Measurements from ENCODE around the gene MRPL16. TPM values are rescaled to one million over a fixed set of nuclear protein-coding genes. Genes with fewer than 3 reads are reported as not detected.
A peak's percentile ranks its signal among the peaks of the same experiment; 100 is the strongest.
"Not testable (repeated sequence)": the region's sequence is repeated elsewhere in the genome, so short reads cannot be mapped to it uniquely, and the experiment has no call there.

MRPL16 gene
- 10 to 100 TPM; 48.5 to 52.3 TPM for total RNA-seq
- long read RNA-seq, transcript MRPL16-201 (4 exons, 1,182 nt): major isoform, 80 of 93 reads
- long read RNA-seq, partial matches to known transcripts: 2 of 93 reads
- long read RNA-seq, other reads (novel, unspliced or antisense): 9 of 93 reads

- intact Hi-C loops (cut with DNase I, micrococcal nuclease): no loop called here
- peak; percentile 91 to 92 for DNase-seq
- peak; percentile 94 for ATAC-seq
Observed at GRCh38 chr11:59810189-59810910, at the start of gene MRPL16. Gene MRPL16, minus strand, starts transcription at chr11:59810778. Its CDS starts 120 bp downstream, at chr11:59810658.

- no peak for DNase-seq
- no peak for ATAC-seq
- intact Hi-C loops (cut with DNase I, micrococcal nuclease): no loop called here
Observed at GRCh38 chr11:59859673-59860072, 49.1 kb upstream of the MRPL16 start.

- DNase-seq (no peak), ATAC-seq (peak; percentile 53)
- intact Hi-C loops (cut with DNase I, micrococcal nuclease): no loop called here
Observed at GRCh38 chr11:59857439-59858434, 47.2 kb upstream of the MRPL16 start.

- no peak for ATAC-seq
- intact Hi-C loops (cut with DNase I, micrococcal nuclease): no loop called here
- DNase-seq: no peak
Observed at GRCh38 chr11:59854871-59855270, 44.3 kb upstream of the MRPL16 start.

- intact Hi-C loops (cut with DNase I, micrococcal nuclease); ATAC-seq; DNase-seq: not testable (repeated sequence)
Observed at GRCh38 chr11:59851416-59851815, 40.8 kb upstream of the MRPL16 start.

GRCh38 chr11:59849551-59849950 is 39.0 kb upstream of the MRPL16 start:
- DNase-seq; ATAC-seq; intact Hi-C loops (cut with DNase I, micrococcal nuclease): not testable (repeated sequence)

- intact Hi-C loops (cut with DNase I, micrococcal nuclease): no loop called here
- DNase-seq (peak; percentile 57 to 73), ATAC-seq (peak; percentile 96)
Observed at GRCh38 chr11:59849129-59849528, 38.6 kb upstream of the MRPL16 start.

GRCh38 chr11:59848439-59848838 is 37.9 kb upstream of the MRPL16 start:
- DNase-seq; ATAC-seq; intact Hi-C loops (cut with DNase I, micrococcal nuclease): not testable (repeated sequence)

- intact Hi-C loops (cut with DNase I, micrococcal nuclease): no loop called here
- DNase-seq (no peak), ATAC-seq (no peak)
Observed at GRCh38 chr11:59847626-59848025, 37.0 kb upstream of the MRPL16 start.

- no peak for DNase-seq
- intact Hi-C loops (cut with DNase I, micrococcal nuclease): no loop called here
- ATAC-seq: no peak
Observed at GRCh38 chr11:59846556-59846955, 36.0 kb upstream of the MRPL16 start.

GRCh38 chr11:59845399-59845798 is 34.8 kb upstream of the MRPL16 start, which contains the start of gene CBLIF:
Gene CBLIF, minus strand, starts transcription at chr11:59845499. Its CDS starts 46 bp downstream, at chr11:59845453.
- ATAC-seq: no peak
- intact Hi-C loops (cut with DNase I, micrococcal nuclease): no loop called here
- DNase-seq: no peak

- intact Hi-C loops (cut with DNase I, micrococcal nuclease): no loop called here
- no peak for DNase-seq
- no peak for ATAC-seq
Observed at GRCh38 chr11:59842316-59842715, 31.7 kb upstream of the MRPL16 start.

- intact Hi-C loops (cut with DNase I, micrococcal nuclease): no loop called here
- DNase-seq (no peak), ATAC-seq (no peak)
Observed at GRCh38 chr11:59841514-59841913, 30.9 kb upstream of the MRPL16 start.

- intact Hi-C loops (cut with DNase I, micrococcal nuclease): no loop called here
- no peak for ATAC-seq
- no peak for DNase-seq
Observed at GRCh38 chr11:59839615-59840014, 29.0 kb upstream of the MRPL16 start.

- intact Hi-C loops (cut with DNase I, micrococcal nuclease): no loop called here
- DNase-seq (no peak), ATAC-seq (no peak)
Observed at GRCh38 chr11:59833602-59834001, 23.0 kb upstream of the MRPL16 start.

GRCh38 chr11:59829358-59829757 is 18.8 kb upstream of the MRPL16 start:
- intact Hi-C loops (cut with DNase I, micrococcal nuclease): no loop called here
- ATAC-seq (no peak), DNase-seq (no peak)

- intact Hi-C loops (cut with DNase I, micrococcal nuclease): no loop called here
- DNase-seq (peak; percentile 25 to 33), ATAC-seq (peak; percentile 96)
Observed at GRCh38 chr11:59822989-59823566, 12.5 kb upstream of the MRPL16 start.

GRCh38 chr11:59818572-59818971 is 8.0 kb upstream of the MRPL16 start:
- DNase-seq (no peak), ATAC-seq (no peak)
- intact Hi-C loops (cut with DNase I, micrococcal nuclease): no loop called here

GRCh38 chr11:59816434-59816833 is 5.9 kb upstream of the MRPL16 start:
- DNase-seq; ATAC-seq; intact Hi-C loops (cut with DNase I, micrococcal nuclease): not testable (repeated sequence)

Data from left colon (tissue), 2 donors.